Fibroblast of peridontal ligament (primary cell): ENCODE results near the gene CDK9.

Source experiments
- DNase-seq: peaks from one replicate; pipeline ENCODE4 v3.0.0-alpha.2; 2010; ENCODE audit errors: extremely low read depth

CDK9 gene

DNA sequence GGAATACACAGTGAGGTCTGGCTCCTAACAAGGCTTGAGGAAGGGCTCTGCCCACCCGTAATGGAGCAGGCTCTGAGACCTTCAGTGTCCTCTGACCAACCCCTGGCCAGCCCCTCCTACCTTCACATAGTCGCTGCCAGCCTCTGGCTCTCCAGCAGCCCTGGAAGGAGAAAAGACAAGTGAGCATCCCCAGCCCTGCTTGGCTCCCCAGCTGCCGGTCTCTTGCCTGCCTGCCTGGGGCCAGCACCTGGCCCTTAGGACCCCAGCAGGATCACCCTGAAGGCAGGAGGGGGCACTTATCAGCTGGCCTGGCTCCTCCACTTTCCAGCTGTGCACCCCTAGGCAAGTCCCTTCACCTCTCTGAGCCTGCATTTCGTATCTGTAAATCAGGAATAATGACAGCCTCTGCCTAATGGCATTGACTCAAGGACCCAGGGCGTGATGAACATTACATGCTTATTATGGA is 24.3 kb upstream of the CDK9 start:
- no peak for DNase-seq

DNA sequence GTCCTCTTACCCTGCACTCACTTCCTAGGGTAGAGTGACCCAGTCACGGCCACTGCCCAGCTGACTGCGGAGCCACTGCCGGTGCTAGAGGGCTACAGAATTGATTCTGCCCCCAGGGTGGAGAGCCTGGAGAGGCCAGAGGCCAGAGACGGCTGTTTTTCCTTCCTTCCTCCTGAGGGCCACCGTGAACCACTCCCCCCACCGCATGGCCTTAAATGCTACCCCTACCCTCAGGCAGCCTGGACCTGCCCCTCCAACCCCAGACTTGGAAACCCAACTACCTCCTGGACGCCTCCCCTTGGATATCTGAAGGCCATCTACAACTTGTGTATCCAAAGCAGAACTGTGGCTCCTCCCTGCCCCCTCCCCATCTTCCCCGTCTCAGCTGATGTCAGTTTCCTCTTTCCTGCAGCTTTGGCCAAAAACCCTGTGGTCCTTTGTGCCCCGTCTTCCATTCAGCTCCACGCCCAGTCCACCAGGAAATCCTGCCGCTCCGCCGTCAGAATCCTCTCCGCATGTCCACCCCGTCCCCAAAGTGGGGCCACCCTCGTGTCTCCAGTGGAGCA is 23.6 kb upstream of the CDK9 start:
- no peak for DNase-seq

DNA sequence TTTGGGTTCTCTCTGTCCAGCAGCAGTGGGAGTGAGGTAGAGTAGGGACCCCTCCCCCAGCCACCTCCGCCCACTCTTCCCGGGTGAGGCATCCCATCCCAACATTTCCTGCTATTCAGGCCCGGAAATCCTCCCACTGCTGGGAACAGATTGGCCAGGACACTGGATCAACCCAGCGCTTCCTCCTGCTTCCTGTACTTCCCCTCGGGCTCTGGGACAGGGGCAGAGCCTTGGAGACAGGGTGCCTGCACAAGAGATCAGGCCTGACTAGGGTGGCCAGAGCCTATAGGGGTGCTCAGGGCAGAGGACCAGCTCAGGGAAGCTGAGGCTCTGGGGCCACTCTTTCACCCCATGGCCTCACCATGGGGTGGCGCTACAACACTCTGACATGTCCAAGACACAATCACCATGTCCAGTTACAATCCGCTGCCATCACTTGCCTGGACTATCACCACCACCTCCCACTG is 21.9 kb upstream of the CDK9 start:
- no peak for DNase-seq

DNA sequence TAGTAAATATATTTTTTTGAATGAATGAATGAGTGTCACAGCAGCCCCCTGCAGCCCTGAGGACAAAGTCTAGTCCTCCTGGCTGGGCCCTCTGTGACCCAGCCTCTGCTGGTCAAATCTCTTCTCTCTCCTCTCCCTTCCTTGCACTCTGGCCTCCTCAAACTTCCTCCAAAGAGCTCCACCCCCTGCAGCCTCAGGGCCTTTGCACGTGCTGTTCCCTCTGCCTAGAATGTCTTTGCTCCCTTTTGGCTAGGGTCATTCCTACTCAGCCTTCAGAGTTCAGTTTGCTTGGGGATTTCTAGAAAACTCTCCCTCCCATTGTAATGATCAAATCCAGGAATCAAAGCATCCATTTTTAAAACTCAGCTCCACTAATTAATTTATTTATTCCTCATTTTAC is 20.4 kb upstream of the CDK9 start:
- DNase-seq, result no peak

DNA sequence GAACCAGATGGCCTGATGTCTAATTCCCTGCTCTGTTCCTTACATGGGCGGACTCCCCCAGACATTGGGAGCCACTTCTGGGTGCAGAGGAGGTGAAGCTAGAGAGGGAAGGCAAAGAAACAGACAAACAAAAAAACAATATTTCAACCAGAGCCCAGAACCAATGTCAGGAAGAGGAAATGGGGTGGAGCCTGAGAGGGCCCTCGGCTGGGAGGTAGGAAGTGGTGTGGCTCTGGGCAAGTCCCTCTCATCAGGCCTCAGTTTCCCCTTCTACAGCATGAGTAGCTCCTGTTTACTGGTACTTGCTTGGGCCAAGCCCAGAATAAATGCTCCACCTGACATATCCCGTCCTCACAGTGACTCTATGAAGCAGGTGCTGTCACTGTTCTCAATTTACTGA is 18.4 kb upstream of the CDK9 start:
- DNase-seq, result no peak

DNA sequence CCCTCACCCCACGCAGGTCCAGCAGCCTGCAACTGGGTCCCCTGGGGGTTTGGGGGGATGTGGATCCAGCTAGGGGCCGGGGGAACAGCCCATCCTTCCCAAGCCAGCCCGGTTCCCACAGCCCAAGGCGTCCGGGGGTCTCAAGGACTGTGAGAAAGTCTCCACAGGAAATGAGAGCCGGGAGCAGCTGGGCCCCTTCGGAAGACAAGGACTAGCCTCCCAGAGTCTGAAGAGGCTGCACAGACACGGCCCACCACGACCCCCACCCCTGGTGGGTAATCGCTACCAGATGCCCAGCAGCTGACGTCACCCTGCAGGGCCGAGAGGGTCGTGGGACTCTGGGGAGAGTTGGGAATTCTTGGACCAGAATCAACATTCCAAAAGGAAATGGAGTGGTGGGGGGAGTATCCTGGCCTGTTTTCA is 17.9 kb upstream of the CDK9 start:
- peak; percentile 9 for DNase-seq

DNA sequence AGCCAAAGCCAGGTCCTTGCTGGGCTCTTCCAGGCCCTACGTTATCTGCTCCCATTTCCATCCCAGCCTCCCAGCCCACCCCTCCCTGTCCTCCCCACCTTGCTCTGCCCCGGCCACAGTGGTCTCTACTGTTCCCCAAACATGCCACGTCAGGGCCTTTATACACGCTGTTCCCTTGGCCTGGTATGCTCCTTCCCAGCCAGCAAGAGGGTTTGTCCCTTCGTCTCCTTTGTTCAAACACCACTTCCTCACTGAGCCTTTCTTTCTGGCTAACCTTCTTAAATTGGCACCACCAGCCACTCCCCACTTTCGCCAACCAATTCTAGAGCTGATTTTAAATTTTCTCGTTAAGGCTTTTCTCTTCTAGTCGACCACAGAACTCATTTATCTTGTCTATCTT is 17.1 kb upstream of the CDK9 start:
- DNase-seq, result no peak

DNA sequence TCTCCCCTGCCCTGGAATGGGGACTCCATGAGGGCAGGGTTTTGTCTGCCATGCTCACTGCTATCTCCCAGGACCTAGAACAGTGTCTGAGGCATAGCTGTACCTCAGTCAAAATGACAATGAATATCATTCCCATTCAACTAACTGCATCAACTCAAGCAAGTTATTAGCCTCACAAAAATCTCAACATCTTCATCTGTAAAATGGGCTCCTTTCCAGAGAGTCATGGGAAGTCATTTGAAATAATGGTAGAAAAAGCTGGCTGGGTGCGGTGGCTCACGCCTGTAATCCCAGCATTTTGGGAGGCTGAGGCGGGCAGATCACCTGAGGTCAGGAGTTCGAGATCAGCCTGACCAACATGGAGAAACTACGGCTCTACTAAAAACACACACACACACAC is 16.7 kb upstream of the CDK9 start:
- DNase-seq, result no peak

DNA sequence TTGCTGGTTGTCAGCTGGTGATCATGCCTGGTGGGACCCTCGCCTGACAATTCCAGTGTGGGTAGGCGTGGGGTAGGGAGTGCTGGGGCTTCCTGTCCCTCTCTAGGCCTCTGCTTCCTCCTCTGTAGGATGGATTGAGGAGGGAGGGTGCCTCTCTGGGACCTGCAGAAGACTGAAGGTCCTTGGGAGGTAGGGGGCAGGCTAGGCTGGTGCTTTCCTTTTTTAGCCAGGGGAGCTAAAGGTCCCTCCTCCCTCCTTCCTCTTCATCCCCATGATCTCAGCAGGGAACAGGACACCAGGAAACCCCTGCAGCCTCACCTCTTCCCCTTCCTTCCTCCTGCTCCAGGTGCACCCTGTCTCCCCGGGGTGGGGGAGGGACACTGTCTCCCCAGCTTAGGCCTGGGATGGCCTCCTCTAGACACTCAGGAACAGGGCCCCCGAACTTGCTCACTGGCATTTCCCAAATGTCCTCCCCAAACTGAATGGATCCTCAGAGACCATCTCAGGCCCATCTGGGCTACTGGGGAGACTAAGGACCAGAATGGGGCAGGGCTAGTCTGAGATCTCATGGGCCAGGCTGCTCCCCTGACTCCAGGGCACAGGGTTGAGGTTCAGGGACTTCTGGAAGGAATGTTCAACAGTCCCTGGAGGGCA is 15.8 kb upstream of the CDK9 start:
- DNase-seq, result no peak

DNA sequence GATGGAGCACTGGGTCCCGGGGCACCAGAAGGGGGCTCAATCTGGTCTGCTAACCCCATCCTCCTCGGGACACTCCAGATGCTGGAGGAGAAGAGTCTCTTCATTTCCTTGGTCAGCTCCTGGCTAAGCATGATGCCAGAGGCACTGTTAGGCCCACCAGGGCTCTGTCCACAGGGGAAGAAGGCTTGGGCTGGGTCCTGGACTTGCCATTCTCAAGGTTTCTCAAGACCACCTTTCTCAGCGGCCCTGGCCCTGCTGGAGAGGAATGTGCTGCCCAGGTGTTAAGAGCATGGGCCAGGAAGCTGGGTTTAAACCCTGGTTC is 15.3 kb upstream of the CDK9 start:
- DNase-seq, result no peak

DNA sequence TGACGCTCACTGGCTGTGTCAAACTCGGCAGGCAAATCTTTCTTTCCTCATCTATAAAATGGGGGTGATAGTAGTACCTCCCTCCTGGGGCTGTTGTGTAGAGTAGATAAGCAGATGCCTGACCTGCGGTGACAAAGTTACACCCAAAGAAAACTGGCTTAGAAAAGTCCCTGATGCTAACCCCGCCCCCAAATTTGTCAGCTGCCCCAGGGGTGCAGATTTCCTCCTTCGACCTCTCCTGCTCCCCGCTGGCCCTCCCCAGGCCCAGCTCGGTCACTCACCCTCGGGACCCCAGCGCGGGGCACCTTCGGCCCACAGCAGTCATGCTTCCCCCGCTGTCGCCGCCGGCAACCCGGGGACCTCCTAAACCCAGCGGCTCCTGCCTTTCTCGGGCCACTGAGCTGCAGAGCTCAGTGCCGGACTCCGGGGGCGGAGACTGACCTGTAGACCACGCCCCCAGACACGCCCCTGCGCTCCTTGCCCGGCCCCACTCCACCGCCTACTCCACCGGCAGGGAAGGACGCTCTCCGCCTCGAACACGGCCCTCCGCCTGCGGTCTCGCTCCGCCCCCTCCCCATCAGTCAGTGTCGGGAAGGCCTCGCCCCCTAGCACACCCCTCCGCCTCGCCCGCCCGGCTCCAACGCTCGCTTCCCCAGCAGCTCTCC is 14.8 kb upstream of the CDK9 start:
- DNase-seq, result peak; percentile 89

DNA sequence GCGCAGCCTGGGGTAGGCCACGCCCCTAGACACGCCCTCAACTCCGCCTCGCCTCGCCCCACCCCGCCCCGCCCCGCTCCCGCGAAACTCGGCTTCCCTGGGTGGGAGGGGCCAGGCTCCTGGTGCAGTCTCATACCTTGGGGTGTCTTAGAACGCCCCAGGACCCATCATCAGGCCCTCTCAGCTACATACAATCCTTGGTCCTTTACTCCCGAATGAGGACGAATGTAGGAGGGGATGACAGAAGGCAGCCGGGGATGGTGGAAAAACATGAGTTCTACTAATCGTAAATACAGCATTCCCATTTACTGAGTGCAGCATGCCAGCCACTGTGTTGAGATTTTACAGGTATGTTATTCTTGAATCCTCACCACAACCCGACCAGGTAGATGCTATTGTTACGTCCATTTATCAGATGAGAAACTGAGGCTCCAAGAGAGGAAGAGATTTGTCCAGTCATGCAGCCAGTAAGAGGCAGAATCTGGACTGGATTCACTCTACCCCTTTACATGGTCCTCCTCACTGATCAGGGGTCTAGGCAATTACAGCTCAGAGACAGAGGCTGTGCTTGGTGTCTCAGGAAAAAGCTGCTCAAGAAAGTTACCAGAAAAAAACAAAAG is 14.2 kb upstream of the CDK9 start:
- DNase-seq, result no peak

DNA sequence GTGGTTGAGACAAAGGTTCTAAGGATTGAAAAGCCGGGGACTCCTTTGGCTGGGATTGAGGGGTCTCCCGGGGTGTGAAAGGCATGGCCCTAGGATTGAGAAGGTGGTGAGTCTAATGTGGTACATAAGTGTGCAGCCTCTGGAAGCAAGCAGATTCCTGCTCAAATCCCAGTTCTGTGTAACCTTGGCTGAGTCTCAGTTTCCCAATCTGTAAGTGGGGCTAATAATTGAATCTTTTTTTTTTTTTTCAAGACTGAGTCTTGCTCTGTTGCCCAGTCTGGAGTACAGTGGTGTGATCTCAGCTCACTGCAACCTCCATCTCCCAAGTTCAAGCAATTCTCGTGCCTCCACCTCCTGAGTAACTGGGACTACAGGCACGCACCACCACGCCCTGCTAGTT is 13.2 kb upstream of the CDK9 start:
- no peak for DNase-seq

DNA sequence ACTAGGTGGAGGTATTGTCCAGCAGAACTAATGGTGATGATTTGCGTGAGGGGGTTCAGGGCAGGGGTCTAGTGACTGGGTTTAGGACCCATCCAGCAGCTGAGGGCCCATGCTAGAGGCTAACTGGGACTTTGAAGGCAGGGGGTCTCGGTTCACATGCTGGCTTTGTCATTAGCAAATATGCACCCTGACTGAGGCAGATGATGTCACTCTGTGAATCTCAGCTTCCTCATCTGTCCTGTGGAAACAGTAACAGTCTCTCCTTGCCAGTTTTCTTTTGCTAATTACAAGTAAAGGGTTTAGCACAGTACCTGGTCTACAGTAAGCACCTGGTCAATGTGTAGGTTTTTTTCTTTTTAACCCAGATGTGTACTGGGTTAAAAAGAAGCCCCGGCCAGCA is 12.6 kb upstream of the CDK9 start:
- no peak for DNase-seq

DNA sequence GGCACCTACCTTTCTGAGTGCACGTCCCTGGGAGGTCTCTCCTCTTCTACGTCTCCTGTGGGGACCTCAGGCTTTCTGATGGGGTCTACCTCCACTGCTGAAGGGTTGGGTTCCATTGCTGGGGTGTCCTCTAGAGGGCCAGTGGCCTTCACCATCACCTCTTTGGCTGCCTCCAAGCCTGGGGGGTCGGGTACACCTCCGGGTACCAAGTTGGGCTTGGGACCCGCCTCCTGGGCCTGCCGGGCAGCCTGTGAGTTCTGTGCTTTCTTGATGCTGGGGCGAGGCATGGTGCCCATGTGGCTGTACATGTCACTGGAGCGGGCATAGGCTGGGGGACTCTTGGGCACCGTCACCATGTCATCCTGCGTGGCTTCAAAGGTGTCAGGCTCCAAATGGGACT is 11.9 kb upstream of the CDK9 start:
- DNase-seq, result no peak

DNA sequence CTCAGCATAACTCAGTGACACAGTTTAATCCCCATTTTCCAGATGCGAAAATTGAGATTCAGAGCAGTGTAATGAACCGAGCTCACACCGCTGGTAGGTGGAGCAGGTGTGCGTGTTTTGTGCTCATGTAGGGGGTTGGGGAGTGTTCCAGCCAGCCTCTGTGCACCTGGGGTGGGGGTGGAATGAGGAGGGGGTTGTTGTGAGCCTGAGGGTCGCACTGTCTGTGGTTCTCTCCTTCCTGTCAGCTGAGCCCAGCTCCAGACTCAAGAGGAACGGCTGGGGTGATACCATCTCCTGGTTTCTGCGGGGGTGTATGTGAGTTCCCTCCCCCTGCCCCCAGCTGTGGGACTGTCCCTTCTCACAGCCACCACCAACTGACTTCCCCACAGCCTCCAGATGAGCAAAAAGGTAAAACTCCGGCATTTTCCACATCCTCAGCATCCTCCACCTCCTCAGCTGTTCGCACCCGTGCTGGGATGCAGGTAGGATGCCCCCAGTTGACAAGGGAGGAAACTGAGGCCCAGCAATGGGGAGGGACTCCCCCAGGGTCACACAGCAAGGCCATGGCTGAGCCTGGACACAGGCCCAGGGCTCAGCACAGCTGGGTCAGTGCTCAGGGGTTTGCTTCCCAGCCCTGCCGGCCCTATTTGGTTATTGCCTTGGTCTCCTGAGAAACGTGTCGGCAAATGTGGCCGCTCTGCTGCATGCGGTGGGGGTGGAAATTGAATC is 9.5 kb upstream of the CDK9 start:
- DNase-seq, result no peak

DNA sequence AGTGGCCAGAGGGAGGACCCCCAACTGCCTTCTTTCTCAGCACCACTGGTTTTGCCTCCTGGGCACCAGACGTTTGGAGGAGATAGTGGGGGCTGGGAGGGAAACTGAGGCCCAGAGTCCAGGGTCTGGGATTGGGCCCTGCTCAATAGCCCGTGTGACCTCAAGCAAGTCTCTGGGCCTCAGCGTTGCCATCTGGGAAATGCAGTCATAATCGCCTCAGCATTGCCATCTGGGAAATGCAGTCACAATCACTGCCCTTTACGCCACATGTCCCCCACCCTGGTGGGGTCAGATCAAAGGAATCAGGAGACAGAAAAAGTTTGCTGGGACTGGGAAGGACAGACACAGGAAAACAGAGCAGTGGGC is 8.9 kb upstream of the CDK9 start:
- DNase-seq, result no peak

DNA sequence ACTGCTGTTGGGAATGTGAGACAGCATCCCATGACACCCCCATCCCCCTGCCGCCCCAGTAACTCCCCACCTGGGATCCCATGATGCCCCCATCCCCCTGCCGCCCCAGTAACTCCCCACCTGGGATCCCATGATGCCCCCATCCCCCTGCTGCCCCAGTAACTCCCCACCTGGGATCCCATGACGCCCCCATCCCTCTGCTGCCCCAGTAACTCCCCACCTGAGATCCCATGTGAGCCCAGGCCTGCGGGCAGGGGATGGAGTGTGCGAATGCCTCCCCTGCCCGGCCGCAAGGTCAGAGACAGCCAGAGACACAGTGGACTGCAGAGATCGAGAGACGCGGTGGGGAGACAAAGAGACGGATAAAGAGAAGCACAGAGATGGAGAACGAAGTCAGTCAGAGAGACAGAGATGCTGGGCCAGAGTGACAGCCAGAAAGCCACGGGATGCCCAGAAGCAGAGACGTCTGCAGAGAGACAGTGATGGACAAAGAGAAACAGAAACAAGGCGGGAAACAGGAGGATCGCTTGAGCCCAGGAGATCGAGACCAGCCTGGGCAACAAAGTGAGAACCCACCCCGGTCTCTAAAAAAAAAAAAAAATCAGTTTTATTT is 8.4 kb upstream of the CDK9 start:
- DNase-seq, result no peak

DNA sequence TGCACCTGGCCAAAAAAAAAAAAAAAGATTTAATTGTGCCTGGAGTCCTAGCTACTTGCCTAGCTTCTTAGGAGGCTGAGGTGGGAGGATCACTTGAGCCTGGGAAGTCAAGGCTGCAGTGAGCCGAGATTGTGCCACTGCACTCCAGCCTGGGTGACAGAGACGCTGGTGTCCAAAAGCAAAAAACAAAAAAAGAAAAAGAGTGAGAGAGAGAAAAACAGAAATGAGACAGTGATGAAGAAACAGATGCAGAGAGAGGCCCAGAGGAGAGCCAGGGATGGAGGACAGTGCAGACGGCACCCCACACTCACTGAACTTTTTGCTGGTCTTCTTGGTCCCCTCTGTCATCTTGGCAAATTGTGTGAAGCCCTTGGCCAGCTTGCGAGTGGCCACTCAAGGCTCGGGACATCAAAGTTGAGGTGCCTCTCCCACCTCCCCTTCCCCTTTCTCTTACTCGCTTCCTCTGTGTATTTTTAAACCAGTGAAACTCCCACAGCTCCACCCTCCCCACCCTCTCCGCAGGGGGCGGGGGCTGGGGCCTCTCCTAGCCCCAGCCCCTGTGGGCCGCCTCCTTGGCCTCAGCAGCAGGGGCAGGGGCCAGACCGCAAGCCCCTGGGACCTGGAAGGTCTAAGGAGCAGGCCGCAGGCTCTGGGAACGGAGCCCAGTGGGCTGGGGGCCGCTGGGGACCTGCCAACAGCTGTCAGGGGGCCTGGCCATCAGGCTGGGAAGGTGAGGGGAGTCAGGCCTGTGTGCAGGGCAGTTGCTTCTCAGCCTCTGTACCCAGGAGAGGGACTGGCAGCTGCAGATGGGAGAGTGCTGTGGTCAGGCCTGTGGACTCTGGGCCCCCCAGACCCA is 7.3 kb upstream of the CDK9 start, which contains the start of gene SH2D3C:
Gene SH2D3C (minus strand): TSS at position 387 of the 856 bp plus-strand sequence. CDS start 39 bp downstream, at position 348.
- DNase-seq, result no peak

DNA sequence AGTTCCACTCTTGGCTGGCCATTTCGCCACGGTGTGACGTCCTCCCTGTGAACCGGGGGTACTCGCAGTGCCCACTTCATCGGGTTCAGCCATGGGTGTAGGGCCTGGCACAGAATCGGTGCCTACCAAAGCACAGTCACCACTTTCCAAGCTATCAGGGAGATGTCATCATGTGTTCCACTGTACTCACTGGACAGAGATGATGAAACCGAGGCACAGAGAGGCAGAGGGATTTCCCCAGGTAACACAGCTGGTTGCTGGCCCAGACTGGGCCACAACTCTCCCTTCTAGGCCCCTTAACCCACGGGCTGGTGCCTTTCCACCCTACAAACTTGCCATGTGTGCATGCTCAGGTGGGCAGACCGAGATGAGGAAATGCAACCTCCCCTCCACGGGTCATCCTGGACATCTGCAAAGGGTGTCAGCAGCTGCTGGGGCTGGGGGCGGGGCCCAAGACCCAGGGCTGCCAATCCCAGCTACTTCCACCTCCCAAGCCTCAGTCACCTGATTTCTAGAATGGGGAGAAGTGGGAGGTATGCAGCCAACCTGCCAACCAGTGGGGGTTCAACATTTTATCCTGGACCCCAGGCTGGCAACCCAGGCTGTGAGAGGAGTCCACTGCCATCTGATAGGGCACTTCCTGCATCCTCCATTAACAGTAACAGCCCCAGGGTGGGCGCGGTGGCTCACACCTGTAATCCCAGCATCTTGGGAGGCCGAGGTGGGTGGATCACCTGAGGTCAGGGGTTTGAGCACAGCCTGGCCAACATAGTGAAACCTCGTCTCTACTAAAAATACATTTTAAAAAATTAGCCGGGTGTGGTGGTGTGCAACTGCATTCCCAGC is 6.5 kb upstream of the CDK9 start:
- peak; percentile 29 for DNase-seq
